WTC11 (cell line): ENCODE data around the gene ZSCAN16. TPM values are rescaled to one million over a fixed set of nuclear protein-coding genes. Genes with fewer than 3 reads are reported as not detected.
"Not testable (repeated sequence)": the region's sequence is repeated elsewhere in the genome, so short reads cannot be mapped to it uniquely, and the experiment has no call there.

Experiments used
- ATAC-seq: fragments of 200-7000 bp; cut with Tn5 transposase; 2 replicates; pipeline ENCODE4 v1.10.0; 2021; ENCODE audit warnings: mild to moderate bottlenecking, moderate library complexity
- CTCF ChIA-PET: fragments of 300-600 bp; sonication (Branson Sonifier 250); formaldehyde crosslinking; loops from one replicate; lab custom pipeline; 2021; ENCODE audit warnings: antibody characterized with exemption; lab: Charles Lee
- POLR2A ChIA-PET: fragments of 350-600 bp; sonication (Branson Sonifier 250); formaldehyde crosslinking; loops from one replicate; lab custom pipeline; 2021; ENCODE audit warnings: antibody characterized with exemption; lab: Charles Lee
- DNase-seq: peaks from one replicate; pipeline ENCODE4 v3.0.0; 2021; ENCODE audit warnings: low spot score
- H3K27ac Mint-ChIP-seq: 2 replicates; pipeline ENCODE4 v1.8.0; 2021; ENCODE audit warnings: mixed read lengths
- H3K27me3 Mint-ChIP-seq: 2 replicates; pipeline ENCODE4 v1.8.0; 2021; ENCODE audit warnings: low read depth, mild to moderate bottlenecking, moderate library complexity, mixed read lengths
- H3K36me3 Mint-ChIP-seq: 2 replicates; pipeline ENCODE4 v1.8.0; 2021; ENCODE audit warnings: mixed read lengths
- H3K4me1 Mint-ChIP-seq: 2 replicates; pipeline ENCODE4 v1.8.0; 2022; ENCODE audit warnings: mixed read lengths
- H3K4me3 Mint-ChIP-seq: 2 replicates; pipeline ENCODE4 v1.8.0; 2021; ENCODE audit warnings: mild to moderate bottlenecking, moderate library complexity, mixed read lengths
- H3K9me3 Mint-ChIP-seq: 2 replicates; pipeline ENCODE4 v1.8.0; 2021; ENCODE audit warnings: mixed read lengths
- ESRRA ChIP-seq: sonication (generic); formaldehyde crosslinking; IDR thresholded peaks from 2 replicates; pipeline ENCODE4 v1.8.1; 2022; ENCODE audit warnings: mild to moderate bottlenecking, missing genetic modification reagents, borderline replicate concordance
- FOXJ3 ChIP-seq: sonication (generic); formaldehyde crosslinking; IDR thresholded peaks from 2 replicates; pipeline ENCODE4 v1.9.0; 2021; ENCODE audit warnings: missing genetic modification reagents, mild to moderate bottlenecking, borderline replicate concordance
- GTF2I ChIP-seq: fragments of 250-450 bp; sonication (Bioruptor Pico); conservative IDR thresholded peaks from 2 replicates; pipeline ENCODE4 v1.4.0; 2021; ENCODE audit warnings: mild to moderate bottlenecking
- JUN ChIP-seq: sonication (generic); formaldehyde crosslinking; IDR thresholded peaks from 2 replicates; pipeline ENCODE4 v1.8.0; 2023; ENCODE audit warnings: mild to moderate bottlenecking, missing genetic modification reagents
- MYBL2 ChIP-seq: sonication (generic); formaldehyde crosslinking; IDR thresholded peaks from 2 replicates; pipeline ENCODE4 v1.8.1; 2023; ENCODE audit warnings: mild to moderate bottlenecking, moderate library complexity, missing genetic modification reagents
- NFATC4 ChIP-seq: fragments of 250-450 bp; sonication (Bioruptor Pico); IDR thresholded peaks from 2 replicates; pipeline ENCODE4 v1.9.0; 2021; ENCODE audit warnings: mild to moderate bottlenecking
- NFYB ChIP-seq: sonication (generic); formaldehyde crosslinking; conservative IDR thresholded peaks from 2 replicates; pipeline ENCODE4 v1.8.0; 2022; ENCODE audit warnings: low read depth, missing genetic modification reagents
- SMAD3 ChIP-seq: sonication (generic); formaldehyde crosslinking; IDR thresholded peaks from 2 replicates; pipeline ENCODE4 v1.8.0; 2022; ENCODE audit warnings: missing genetic modification reagents, mild to moderate bottlenecking, borderline replicate concordance
- SOX15 ChIP-seq: fragments of 250-450 bp; sonication (Bioruptor Pico); IDR thresholded peaks from 2 replicates; pipeline ENCODE4 v1.9.0; 2021; ENCODE audit warnings: mild to moderate bottlenecking
- TEAD1 ChIP-seq: sonication (generic); formaldehyde crosslinking; IDR thresholded peaks from 2 replicates; pipeline ENCODE4 v1.8.0; 2022; ENCODE audit warnings: mild to moderate bottlenecking, missing genetic modification reagents
- TEAD4 ChIP-seq: sonication (generic); formaldehyde crosslinking; IDR thresholded peaks from 2 replicates; pipeline ENCODE4 v1.8.0; 2022; ENCODE audit warnings: mild to moderate bottlenecking, missing genetic modification reagents
- ZNF121 ChIP-seq: sonication (generic); formaldehyde crosslinking; IDR thresholded peaks from 2 replicates; pipeline ENCODE4 v1.8.0; 2023; ENCODE audit warnings: missing genetic modification reagents
- ZNF396 ChIP-seq: fragments of 250-450 bp; sonication (Bioruptor Pico); IDR thresholded peaks from 2 replicates; pipeline ENCODE4 v1.8.0; 2021; ENCODE audit warnings: mild to moderate bottlenecking, moderate library complexity, borderline replicate concordance
- total RNA-seq: library from RNA; stranded (reverse); gene quantifications from 3 replicates; pipeline ENCODE4 v1.2.3, GENCODE V29; 2021
- TF ChIP-seq, protein P1 (sequence below): fragments of 250-450 bp; sonication (Bioruptor Pico); IDR thresholded peaks from 2 replicates; pipeline ENCODE4 v2.1.2; 2022; ENCODE audit warnings: mild to moderate bottlenecking, moderate library complexity
- TF ChIP-seq, protein P2 (sequence below): sonication (generic); formaldehyde crosslinking; IDR thresholded peaks from 2 replicates; pipeline ENCODE4 v1.8.1; 2022; ENCODE audit warnings: mild to moderate bottlenecking, missing genetic modification reagents, moderate library complexity, borderline replicate concordance
- TF ChIP-seq, protein P3 (sequence below): sonication (generic); formaldehyde crosslinking; IDR thresholded peaks from 2 replicates; pipeline ENCODE4 v1.8.1; 2022; ENCODE audit warnings: low read depth, missing genetic modification reagents, borderline replicate concordance
- TF ChIP-seq, protein P4 (sequence below): sonication (generic); formaldehyde crosslinking; conservative IDR thresholded peaks from 2 replicates; pipeline ENCODE4 v1.8.1; 2023; ENCODE audit warnings: mild to moderate bottlenecking, low read depth, missing genetic modification reagents, moderate library complexity
- TF ChIP-seq, protein P5 (sequence below): sonication (generic); formaldehyde crosslinking; IDR thresholded peaks from 2 replicates; pipeline ENCODE4 v1.8.1; 2023; ENCODE audit warnings: mild to moderate bottlenecking, missing genetic modification reagents, moderate library complexity
- TF ChIP-seq, protein P6 (sequence below): fragments of 250-450 bp; sonication (Bioruptor Pico); IDR thresholded peaks from 2 replicates; pipeline ENCODE4 v1.8.0; 2021; ENCODE audit warnings: mild to moderate bottlenecking

Gene ZSCAN16
- total RNA-seq, 1 experiment from 2014 or later: 7.1 TPM

DNA sequence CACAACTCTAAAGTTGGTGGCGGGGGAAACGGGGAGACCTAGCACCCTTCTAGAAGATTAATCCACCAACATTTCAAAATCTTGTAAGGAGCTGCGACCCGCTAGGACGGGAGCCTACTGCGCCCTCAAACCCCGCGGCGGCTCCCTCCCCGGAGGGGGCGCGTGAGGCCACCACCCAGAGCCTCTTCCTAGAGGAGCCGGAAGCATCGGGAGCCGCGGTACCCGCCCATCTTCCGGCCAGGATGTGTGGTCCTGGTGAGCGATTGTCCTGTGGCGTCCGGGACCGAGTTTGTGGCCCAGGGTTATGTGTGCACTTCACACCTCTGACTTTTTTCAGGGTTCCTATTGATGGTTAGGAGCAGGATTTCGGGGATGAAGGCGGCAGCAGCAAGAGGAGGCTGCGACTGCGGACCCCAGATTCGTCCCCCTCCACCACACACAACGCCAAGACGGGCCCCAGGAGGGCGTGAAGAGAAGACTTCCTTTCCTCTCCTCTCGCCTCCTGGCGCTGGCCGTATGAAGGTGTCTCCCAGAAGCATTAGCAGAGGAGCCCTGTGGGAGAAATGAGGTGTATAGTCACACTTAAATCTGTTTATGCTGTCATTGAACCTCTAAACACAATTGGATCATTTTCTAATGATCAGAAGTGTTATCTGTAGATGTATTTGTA, 33.4 kb upstream of the ZSCAN16 start (continued):
- TF ChIP-seq ZNF121 (CRISPR knock-in tag) (no peak), JUN (CRISPR knock-in tag) (no peak), TEAD1 (no peak), TEAD4 (CRISPR knock-in tag) (no peak), SMAD3 (CRISPR knock-in tag) (no peak)

DNA sequence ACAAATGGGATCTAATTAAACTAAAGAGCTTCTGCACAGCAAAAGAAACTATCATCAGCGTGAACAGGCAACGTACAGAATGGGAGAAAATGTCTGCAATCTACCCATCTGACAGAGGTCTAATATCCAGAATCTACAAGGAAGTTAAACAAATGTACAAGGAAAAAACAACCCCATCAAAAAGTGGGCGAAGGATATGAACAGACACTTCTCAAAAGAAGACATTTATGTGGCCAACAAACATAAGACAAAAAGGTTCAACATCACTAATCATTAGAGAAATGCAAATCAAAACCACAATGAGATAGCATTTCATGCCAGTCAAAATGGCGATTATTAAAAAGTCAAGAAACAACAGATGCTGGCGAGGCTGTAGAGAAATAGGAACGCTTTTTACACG, 22.2 kb upstream of the ZSCAN16 start:
- ATAC-seq, DNase-seq, H3K4me1 Mint-ChIP-seq, CTCF ChIA-PET, H3K4me3 Mint-ChIP-seq, H3K36me3 Mint-ChIP-seq, POLR2A ChIA-PET, H3K27ac Mint-ChIP-seq: not testable (repeated sequence)
- peaks cover 26% of the 10 kb centered on the region for H3K9me3 Mint-ChIP-seq
- peaks cover 61% of the 10 kb centered on the region for H3K27me3 Mint-ChIP-seq

DNA sequence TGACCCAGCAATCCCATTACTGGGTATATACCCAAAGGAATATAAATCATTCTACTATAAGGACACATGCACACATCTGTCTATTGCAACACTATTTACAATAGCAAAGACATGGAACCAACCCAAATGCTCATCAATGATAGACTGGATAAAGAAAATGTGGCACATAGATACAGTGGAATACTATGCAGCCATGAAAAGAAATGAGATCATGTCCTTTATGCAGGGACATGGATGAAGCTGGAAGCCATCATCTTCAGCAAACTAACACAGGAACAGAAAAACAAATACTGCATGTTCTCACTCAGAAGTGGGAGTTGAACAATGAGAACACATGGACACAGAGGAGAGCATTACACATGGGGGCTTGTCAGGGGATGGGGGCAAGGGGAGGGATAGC, 21.7 kb upstream of the ZSCAN16 start:
- H3K4me3 Mint-ChIP-seq, H3K4me1 Mint-ChIP-seq, POLR2A ChIA-PET, ATAC-seq, H3K36me3 Mint-ChIP-seq, H3K27ac Mint-ChIP-seq, DNase-seq, CTCF ChIA-PET: not testable (repeated sequence)
- Mint-ChIP-seq H3K9me3 (peaks cover 23% of the 10 kb centered on the region), H3K27me3 (peaks cover 62% of the 10 kb centered on the region)

DNA sequence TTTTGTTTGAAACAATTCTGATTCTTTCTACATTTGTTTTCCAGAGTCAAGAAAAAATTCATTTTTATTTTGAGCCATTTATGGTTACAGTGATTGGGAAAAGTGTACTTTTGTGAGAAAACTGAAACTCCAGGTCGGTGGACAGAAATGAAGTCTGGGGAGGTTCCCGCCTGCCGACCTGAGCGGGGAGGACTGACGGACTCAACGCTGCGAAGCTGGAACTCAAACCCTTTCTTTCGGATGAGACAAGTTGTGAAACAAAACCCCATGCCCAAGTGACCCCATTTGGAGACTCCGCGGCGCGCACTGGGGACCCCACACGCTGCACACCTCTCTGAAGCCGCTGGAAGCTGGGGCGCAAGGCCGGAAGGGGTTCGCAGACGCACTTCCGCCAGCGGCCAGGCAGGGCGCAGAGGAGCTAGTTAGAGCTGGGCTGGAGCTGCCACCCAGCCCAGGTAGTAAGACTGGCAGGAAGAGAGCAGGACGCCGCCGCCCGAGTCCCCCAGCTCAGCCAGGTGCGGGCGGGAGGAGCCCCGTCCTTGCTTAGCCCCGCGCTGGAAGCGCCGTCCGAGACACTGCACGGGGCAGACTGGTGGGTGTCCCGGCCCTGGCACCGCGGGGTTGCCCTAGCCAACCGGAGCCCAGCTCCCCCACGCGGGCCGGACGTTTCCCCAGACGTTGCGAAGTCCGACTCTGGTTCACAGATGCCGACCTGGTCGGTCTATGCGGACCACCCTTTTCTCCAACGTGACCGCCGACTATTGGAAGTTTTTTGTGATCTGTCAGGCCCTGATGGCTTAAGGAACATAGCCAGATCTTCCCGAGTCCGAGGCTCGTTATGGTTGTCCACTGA, 19.8 kb upstream of the ZSCAN16 start:
- no peaks in the 10 kb centered on the region for H3K36me3 Mint-ChIP-seq
- peak; percentile 92 for DNase-seq
- H3K27ac Mint-ChIP-seq: peak overlapping the region; percentile 90; the same call in 1 of the 2 replicates
- peak; percentile 99 for ATAC-seq
- H3K27me3 Mint-ChIP-seq: peaks cover 58% of the 10 kb centered on the region
- H3K9me3 Mint-ChIP-seq: peaks cover 10% of the 10 kb centered on the region
- ChIA-PET POLR2A (interaction anchor here (0.6 to 1.2 kb wide), 10 partner anchors 25 to 296 kb away, joined by 3 to 12 read pairs (median 4); partner anchors contain the start of genes ZKSCAN8, ZNF165 and ZSCAN31), CTCF (interaction anchor here (0.6 to 2.1 kb wide), 13 partner anchors 8 to 251 kb away, joined by 3 to 21 read pairs (median 5); partner anchors contain the start of genes ZKSCAN8 and ZSCAN31)
- H3K4me1 Mint-ChIP-seq: peaks cover 5% of the 10 kb centered on the region; the same call in 1 of the 2 replicates
- H3K4me3 Mint-ChIP-seq: peak overlapping the region; percentile 78
- TF ChIP-seq, protein P1, sequence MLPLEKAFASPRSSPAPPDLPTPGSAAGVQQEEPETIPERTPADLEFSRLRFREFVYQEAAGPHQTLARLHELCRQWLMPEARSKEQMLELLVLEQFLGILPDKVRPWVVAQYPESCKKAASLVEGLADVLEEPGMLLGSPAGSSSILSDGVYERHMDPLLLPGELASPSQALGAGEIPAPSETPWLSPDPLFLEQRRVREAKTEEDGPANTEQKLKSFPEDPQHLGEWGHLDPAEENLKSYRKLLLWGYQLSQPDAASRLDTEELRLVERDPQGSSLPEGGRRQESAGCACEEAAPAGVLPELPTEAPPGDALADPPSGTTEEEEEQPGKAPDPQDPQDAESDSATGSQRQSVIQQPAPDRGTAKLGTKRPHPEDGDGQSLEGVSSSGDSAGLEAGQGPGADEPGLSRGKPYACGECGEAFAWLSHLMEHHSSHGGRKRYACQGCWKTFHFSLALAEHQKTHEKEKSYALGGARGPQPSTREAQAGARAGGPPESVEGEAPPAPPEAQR (CRISPR knock-in tag): no peak
- TF ChIP-seq ESRRA (CRISPR knock-in tag) (0 out of 2 replicates have a peak, but pooled peaks have one; percentile 20), GTF2I (no peak), SOX15 (no peak), ZNF396 (CRISPR knock-in tag) (no peak), TEAD4 (CRISPR knock-in tag) (no peak), NFATC4 (no peak), FOXJ3 (CRISPR knock-in tag) (no peak), MYBL2 (peak; percentile 69; the same call in 1 of the 2 replicates), NFYB (CRISPR knock-in tag) (peak; percentile 21; the same call in 1 of the 2 replicates)
- TF ChIP-seq, protein P2, sequence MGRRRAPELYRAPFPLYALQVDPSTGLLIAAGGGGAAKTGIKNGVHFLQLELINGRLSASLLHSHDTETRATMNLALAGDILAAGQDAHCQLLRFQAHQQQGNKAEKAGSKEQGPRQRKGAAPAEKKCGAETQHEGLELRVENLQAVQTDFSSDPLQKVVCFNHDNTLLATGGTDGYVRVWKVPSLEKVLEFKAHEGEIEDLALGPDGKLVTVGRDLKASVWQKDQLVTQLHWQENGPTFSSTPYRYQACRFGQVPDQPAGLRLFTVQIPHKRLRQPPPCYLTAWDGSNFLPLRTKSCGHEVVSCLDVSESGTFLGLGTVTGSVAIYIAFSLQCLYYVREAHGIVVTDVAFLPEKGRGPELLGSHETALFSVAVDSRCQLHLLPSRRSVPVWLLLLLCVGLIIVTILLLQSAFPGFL: peak; percentile 7; the same call in 1 of the 2 replicates
- TF ChIP-seq, protein P3, sequence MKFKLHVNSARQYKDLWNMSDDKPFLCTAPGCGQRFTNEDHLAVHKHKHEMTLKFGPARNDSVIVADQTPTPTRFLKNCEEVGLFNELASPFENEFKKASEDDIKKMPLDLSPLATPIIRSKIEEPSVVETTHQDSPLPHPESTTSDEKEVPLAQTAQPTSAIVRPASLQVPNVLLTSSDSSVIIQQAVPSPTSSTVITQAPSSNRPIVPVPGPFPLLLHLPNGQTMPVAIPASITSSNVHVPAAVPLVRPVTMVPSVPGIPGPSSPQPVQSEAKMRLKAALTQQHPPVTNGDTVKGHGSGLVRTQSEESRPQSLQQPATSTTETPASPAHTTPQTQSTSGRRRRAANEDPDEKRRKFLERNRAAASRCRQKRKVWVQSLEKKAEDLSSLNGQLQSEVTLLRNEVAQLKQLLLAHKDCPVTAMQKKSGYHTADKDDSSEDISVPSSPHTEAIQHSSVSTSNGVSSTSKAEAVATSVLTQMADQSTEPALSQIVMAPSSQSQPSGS (CRISPR knock-in tag): no peak
- TF ChIP-seq, protein P4, sequence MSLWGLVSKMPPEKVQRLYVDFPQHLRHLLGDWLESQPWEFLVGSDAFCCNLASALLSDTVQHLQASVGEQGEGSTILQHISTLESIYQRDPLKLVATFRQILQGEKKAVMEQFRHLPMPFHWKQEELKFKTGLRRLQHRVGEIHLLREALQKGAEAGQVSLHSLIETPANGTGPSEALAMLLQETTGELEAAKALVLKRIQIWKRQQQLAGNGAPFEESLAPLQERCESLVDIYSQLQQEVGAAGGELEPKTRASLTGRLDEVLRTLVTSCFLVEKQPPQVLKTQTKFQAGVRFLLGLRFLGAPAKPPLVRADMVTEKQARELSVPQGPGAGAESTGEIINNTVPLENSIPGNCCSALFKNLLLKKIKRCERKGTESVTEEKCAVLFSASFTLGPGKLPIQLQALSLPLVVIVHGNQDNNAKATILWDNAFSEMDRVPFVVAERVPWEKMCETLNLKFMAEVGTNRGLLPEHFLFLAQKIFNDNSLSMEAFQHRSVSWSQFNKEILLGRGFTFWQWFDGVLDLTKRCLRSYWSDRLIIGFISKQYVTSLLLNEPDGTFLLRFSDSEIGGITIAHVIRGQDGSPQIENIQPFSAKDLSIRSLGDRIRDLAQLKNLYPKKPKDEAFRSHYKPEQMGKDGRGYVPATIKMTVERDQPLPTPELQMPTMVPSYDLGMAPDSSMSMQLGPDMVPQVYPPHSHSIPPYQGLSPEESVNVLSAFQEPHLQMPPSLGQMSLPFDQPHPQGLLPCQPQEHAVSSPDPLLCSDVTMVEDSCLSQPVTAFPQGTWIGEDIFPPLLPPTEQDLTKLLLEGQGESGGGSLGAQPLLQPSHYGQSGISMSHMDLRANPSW (CRISPR knock-in tag): no peak
- TF ChIP-seq, protein P5, sequence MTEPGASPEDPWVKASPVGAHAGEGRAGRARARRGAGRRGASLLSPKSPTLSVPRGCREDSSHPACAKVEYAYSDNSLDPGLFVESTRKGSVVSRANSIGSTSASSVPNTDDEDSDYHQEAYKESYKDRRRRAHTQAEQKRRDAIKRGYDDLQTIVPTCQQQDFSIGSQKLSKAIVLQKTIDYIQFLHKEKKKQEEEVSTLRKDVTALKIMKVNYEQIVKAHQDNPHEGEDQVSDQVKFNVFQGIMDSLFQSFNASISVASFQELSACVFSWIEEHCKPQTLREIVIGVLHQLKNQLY (CRISPR knock-in tag): no peak
- TF ChIP-seq, protein P6, sequence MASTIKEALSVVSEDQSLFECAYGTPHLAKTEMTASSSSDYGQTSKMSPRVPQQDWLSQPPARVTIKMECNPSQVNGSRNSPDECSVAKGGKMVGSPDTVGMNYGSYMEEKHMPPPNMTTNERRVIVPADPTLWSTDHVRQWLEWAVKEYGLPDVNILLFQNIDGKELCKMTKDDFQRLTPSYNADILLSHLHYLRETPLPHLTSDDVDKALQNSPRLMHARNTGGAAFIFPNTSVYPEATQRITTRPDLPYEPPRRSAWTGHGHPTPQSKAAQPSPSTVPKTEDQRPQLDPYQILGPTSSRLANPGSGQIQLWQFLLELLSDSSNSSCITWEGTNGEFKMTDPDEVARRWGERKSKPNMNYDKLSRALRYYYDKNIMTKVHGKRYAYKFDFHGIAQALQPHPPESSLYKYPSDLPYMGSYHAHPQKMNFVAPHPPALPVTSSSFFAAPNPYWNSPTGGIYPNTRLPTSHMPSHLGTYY (CRISPR knock-in tag): peak; percentile 27; the same call in 1 of the 2 replicates
